PC-3 (cell line): Measurements from ENCODE around the gene MED12L.

Experiments used
- EZH2 ChIP-seq: fragments of 300-600 bp; sonication (generic); IDR thresholded peaks from one replicate; pipeline ENCODE4 v1.6.1; 2017; ENCODE audit warnings: antibody characterized with exemption, mild to moderate bottlenecking, low read length; ENCODE audit not compliant: unreplicated experiment
- EZH2phosphoT487 ChIP-seq: fragments of 300-600 bp; sonication (generic); IDR thresholded peaks from 2 replicates; pipeline ENCODE4 v1.6.1; 2018; ENCODE audit warnings: mild to moderate bottlenecking, antibody characterized with exemption, low read length, borderline replicate concordance
- TF ChIP-seq, protein P1 (sequence below): fragments of 300-600 bp; sonication (generic); conservative IDR thresholded peaks from 2 replicates; pipeline ENCODE4 v1.5.1; 2017; ENCODE audit warnings: antibody characterized with exemption, low read depth, mild to moderate bottlenecking, low read length

DNA sequence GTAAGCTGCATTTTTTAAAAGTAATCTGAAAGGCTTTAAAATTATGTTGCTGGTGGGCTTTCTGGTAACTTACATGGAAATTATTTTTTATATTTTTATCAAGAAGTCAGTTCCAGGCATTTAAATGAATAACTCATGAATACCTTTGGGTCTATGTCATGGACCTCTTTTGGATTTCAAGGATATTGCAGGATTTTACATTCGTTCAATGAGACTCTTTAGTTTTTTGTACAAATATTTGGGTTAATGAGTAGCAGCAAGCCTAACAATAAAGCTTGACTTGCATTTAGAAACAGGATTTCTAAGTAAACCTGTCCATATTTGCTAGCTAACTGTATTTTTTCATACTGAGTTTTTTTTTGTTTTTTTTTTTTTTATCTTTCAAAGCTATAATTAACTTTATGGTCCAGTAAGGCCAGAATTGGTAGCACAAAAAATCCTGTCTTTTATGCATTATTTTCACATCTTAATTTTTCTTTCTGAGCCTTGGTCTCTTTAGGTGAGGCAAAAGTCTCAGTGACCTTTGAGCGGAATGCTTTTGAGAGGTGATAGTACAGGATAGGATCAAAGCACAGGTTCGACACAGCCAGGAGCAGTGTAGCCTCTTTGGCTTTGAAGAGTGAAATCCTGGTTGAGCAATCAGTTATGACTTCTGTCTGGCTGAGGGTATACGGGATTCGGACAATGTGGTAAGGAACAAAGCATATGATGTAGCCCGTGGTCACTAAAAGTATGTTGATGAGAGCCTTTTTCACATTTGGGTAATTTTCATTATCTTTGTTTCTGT lies 112.7 kb downstream of the MED12L start:
- TF ChIP-seq, protein P1, sequence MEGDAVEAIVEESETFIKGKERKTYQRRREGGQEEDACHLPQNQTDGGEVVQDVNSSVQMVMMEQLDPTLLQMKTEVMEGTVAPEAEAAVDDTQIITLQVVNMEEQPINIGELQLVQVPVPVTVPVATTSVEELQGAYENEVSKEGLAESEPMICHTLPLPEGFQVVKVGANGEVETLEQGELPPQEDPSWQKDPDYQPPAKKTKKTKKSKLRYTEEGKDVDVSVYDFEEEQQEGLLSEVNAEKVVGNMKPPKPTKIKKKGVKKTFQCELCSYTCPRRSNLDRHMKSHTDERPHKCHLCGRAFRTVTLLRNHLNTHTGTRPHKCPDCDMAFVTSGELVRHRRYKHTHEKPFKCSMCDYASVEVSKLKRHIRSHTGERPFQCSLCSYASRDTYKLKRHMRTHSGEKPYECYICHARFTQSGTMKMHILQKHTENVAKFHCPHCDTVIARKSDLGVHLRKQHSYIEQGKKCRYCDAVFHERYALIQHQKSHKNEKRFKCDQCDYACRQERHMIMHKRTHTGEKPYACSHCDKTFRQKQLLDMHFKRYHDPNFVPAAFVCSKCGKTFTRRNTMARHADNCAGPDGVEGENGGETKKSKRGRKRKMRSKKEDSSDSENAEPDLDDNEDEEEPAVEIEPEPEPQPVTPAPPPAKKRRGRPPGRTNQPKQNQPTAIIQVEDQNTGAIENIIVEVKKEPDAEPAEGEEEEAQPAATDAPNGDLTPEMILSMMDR = no peak
- TF ChIP-seq EZH2 (no peak), EZH2phosphoT487 (no peak)
